Natural killer cell (primary cell): ENCODE measurements around the gene IFITM2. TPM values are rescaled to one million over a fixed set of nuclear protein-coding genes. Genes with fewer than 3 reads are reported as not detected.

Experiments
- ATAC-seq, 3 donors: fragments of 150-1000 bp in 2 of 3; fragments of 200-7000 bp in 1 of 3; cut with Tn5 transposase; 1 replicate in 1 of 3; 2 replicates in 2 of 3; pipeline ENCODE4 v1.10.0; 2021; ENCODE audit warnings: mild to moderate bottlenecking in 2 of 3, moderate library complexity in 2 of 3
- DNase-seq, 2 donors: peaks; one replicate each; pipeline versions ENCODE4 v3.0.0 to v3.0.0-alpha.2; 2013 to 2021; ENCODE audit warnings: mixed read lengths in 1 of 2
- H3K27ac ChIP-seq: one replicate; pipeline ENCODE4 v1.5.1; 2013; ENCODE audit warnings: mild to moderate bottlenecking, low read length
- H3K27me3 ChIP-seq: one replicate; pipeline ENCODE4 v1.6.1; 2013; ENCODE audit warnings: low read length; ENCODE audit not compliant: control insufficient read depth, insufficient read depth
- H3K36me3 ChIP-seq: one replicate; pipeline ENCODE4 v1.6.1; 2013; ENCODE audit warnings: low read length; ENCODE audit not compliant: control insufficient read depth, insufficient read depth
- H3K4me1 ChIP-seq: one replicate; pipeline ENCODE4 v1.6.1; 2013; ENCODE audit warnings: low read length; ENCODE audit not compliant: control insufficient read depth, insufficient read depth
- H3K4me3 ChIP-seq: one replicate; pipeline ENCODE4 v1.5.1; 2013; ENCODE audit warnings: low read length
- H3K9me3 ChIP-seq: one replicate; pipeline ENCODE4 v1.6.1; 2013; ENCODE audit warnings: low read length; ENCODE audit not compliant: control insufficient read depth, insufficient read depth
- H3K27ac Mint-ChIP-seq, 2 donors: one replicate each; pipeline ENCODE4 v1.8.0; 2022; ENCODE audit warnings: mild to moderate bottlenecking in 2 of 2, mixed read lengths in 2 of 2, moderate library complexity in 1 of 2
- H3K27me3 Mint-ChIP-seq, 2 donors: one replicate each; pipeline ENCODE4 v1.8.0; 2022; ENCODE audit warnings: low read depth in 2 of 2, mixed read lengths in 2 of 2
- H3K36me3 Mint-ChIP-seq: one replicate; pipeline ENCODE4 v1.8.0; 2022; ENCODE audit warnings: mixed read lengths
- H3K4me1 Mint-ChIP-seq, 2 donors: one replicate each; pipeline ENCODE4 v1.8.0; 2022; ENCODE audit warnings: mixed read lengths in 2 of 2
- H3K4me3 Mint-ChIP-seq: one replicate; pipeline ENCODE4 v1.8.0; 2022; ENCODE audit warnings: mild to moderate bottlenecking, moderate library complexity, mixed read lengths
- H3K9me3 Mint-ChIP-seq, 2 donors: one replicate each; pipeline ENCODE4 v1.8.0; 2022; ENCODE audit warnings: mixed read lengths in 2 of 2
- CTCF ChIP-seq: fragments of 200-600 bp; IDR thresholded peaks from one replicate; pipeline ENCODE4 v1.8.0; 2022; ENCODE audit warnings: antibody characterized with exemption
- WGBS: methylation state at CpG from one replicate; pipeline ENCODE4 v1.1.7; 2013; ENCODE audit warnings: missing lambda C conversion rate; ENCODE audit not compliant: insufficient coverage; 5-methylcytosine and 5-hydroxymethylcytosine counted together
- intact Hi-C: fragments of 100-400 bp; cut with micrococcal nuclease; formaldehyde crosslinking; loops from one replicate; pipeline ENCODE4 v1.14.2; 2022
- total RNA-seq, 4 donors: library from RNA; stranded (reverse); fragments of 120-200 nt in 1 of 4; gene quantifications; one replicate each; pipeline versions ENCODE4 v1.2.3 to v1.2.4, GENCODE V29; 2013 to 2022

Gene IFITM2
- total RNA-seq, 3 donors from 2014 or later (not counting 1 experiment from before 2014, with no cell fraction given) = 1,080 to 1,421 (median 1,273) TPM

DNA sequence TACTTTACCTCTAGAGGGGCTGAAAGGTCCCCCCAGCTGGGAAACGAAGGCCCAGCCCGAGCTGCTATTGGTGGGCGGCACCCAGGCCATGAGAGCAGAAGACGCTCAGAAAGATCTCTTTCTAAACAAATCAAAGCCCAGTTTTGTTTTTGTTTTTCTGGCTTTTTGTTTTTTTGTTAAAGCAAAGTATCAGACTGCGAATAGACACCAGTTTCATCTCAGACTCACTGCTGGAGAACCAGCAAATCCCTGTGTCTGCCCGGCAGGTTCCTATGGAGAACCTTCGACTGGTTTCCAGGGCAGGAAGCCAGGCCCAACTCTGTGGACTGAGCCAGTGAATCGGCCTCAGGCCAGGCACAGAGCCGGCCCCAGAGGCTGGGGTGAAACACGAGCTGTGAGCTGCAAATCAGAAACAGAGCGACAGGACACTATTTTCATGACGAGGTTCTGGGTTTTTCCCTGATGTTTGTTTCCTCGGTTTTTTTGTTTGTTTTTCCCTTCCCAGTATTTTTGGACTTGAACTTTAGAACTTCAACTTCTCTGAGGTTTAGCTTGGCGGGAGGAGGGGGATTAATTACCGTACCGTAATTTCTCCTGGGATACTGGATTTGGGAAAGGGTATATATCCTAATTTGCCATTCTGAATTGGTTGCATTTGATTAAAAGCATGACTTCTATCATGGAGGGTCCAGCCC is 45.7 kb downstream of the IFITM2 start:
- peak overlapping the region; percentile 62 for H3K4me3 Mint-ChIP-seq
- no peak for ATAC-seq
- Histone ChIP-seq H3K27me3 (no peaks in the 10 kb centered on the region), H3K27ac (no peak overlapping the region), H3K4me3 (no peak overlapping the region), H3K36me3 (no peaks in the 10 kb centered on the region), H3K4me1 (peaks cover 76% of the 10 kb centered on the region), H3K9me3 (no peaks in the 10 kb centered on the region)
- no peaks in the 10 kb centered on the region for H3K9me3 Mint-ChIP-seq
- no peaks in the 10 kb centered on the region for H3K27me3 Mint-ChIP-seq
- DNase-seq = no peak
- no peaks in the 10 kb centered on the region for H3K36me3 Mint-ChIP-seq
- H3K4me1 Mint-ChIP-seq = peaks cover 43 to 58% of the 10 kb centered on the region in 2 donors
- intact Hi-C loops = no loop called here
- no peak for TF ChIP-seq CTCF
- WGBS = 67% methylated on average over 16 of the region's 16 CpGs
- H3K27ac Mint-ChIP-seq = peak overlapping the region; percentile 92 to 95

DNA sequence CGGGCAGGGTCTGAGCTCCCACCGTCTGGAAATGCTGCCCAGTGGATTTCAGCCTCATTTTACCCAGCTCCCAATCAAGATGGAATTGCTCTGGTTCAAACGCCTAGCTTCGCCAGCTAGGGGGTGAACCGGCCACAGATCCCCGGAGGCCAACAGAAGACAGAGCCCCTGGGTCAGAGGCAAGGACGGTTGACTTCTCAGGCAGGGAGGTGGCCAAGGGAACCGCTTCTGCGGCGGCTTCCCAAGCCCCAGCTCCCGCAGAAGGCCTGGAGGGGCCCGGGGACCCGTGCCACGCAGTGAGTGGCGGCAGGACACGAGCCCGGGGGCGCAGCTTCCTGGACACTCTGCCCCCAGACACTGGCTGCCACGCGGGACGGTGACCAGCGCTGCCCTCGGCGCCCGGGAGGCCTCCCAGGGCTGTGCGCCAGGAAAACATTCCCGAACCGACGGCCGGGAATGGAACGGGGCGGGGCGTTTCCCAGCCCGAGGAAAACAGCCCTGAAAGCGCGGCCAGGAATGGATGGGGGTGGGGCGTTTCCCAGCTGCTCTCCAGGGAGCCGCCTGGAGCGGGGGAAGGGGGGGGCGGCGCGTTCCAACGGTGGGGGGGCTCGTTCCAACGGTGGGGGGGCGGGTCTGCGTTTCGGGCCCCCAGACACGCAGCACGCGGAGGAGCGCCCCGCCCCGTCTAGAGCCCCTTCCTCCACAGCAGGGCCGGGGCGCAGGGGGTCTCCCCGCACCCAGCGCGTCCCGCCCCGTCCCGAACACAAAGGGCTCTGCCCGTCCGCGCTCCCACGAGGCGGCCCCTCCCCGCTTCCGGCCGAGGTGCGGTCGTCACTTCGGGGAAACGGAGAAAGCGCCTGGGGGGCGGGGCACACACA is 48.2 kb downstream of the IFITM2 start:
- peak; percentile 64 to 93 for DNase-seq
- peak overlapping the region; percentile 83 for H3K27ac ChIP-seq
- Mint-ChIP-seq H3K36me3 (no peaks in the 10 kb centered on the region), H3K27me3 (no peaks in the 10 kb centered on the region), H3K4me1 (peaks cover 41 to 57% of the 10 kb centered on the region in 2 donors), H3K9me3 (no peaks in the 10 kb centered on the region), H3K27ac (peak overlapping the region; percentile 78), H3K4me3 (peak overlapping the region; percentile 57)
- no peaks in the 10 kb centered on the region for H3K27me3 ChIP-seq
- no peaks in the 10 kb centered on the region for H3K36me3 ChIP-seq
- TF ChIP-seq CTCF = no peak
- ATAC-seq = peak; percentile 19 to 61 (median 58)
- H3K9me3 ChIP-seq = no peaks in the 10 kb centered on the region
- WGBS = 7% methylated on average over 65 of the region's 76 CpGs
- intact Hi-C loops = loop anchor here (5.0 kb wide), 2 partner anchors 49 to 149 kb away; partner anchors contain the start of genes BET1L, IFITM2 and RIC8A
- H3K4me1 ChIP-seq = peaks cover 74% of the 10 kb centered on the region
- H3K4me3 ChIP-seq = peak overlapping the region; percentile 11

DNA sequence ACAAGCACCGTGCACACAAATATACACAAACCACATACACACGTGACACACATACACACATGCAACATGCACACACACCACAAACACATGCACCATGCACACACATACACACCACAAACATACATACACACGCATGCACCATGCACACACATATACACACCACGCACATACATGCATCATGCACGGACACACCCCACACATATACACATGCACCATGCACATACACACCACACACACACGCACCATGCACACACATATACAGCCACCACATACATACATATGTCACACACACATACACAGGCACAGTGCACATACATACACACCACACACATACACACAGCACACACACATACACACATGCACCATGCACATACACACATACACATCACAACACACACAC is 49.0 kb downstream of the IFITM2 start:
- Mint-ChIP-seq H3K27me3 (no peaks in the 10 kb centered on the region), H3K27ac (no peak overlapping the region), H3K9me3 (no peaks in the 10 kb centered on the region), H3K4me1 (peaks cover 33 to 55% of the 10 kb centered on the region in 2 donors), H3K4me3 (no peak overlapping the region), H3K36me3 (no peaks in the 10 kb centered on the region)
- H3K27me3 ChIP-seq = no peaks in the 10 kb centered on the region
- peaks cover 66% of the 10 kb centered on the region for H3K4me1 ChIP-seq
- DNase-seq (no peak), ATAC-seq (no peak)
- 84% methylated on average over 6 of the region's 6 CpGs for WGBS
- no peaks in the 10 kb centered on the region for H3K36me3 ChIP-seq
- H3K4me3 ChIP-seq = no peak overlapping the region
- no peak overlapping the region for H3K27ac ChIP-seq
- intact Hi-C loops = loop anchor here (5.0 kb wide), 2 partner anchors 49 to 149 kb away; partner anchors contain the start of genes BET1L, IFITM2 and RIC8A
- no peaks in the 10 kb centered on the region for H3K9me3 ChIP-seq
- TF ChIP-seq CTCF = no peak
